Midbrain (tissue), 1 donor: Measurements from ENCODE around the gene USP31.
"Not testable (repeated sequence)": the region's sequence is repeated elsewhere in the genome, so short reads cannot be mapped to it uniquely, and the experiment has no call there.

Source experiments
- DNase-seq: peaks from one replicate; lab custom pipeline; 2025; lab: John Stamatoyannopoulos, UW

USP31 gene

GRCh38 chr16:23096450-23096849, 52.8 kb downstream of the USP31 start:
- DNase-seq, result not testable (repeated sequence)

- not testable (repeated sequence) for DNase-seq
These were observed 55.1 kb downstream of the USP31 start for GRCh38 chr16:23094136-23094535.

DNA sequence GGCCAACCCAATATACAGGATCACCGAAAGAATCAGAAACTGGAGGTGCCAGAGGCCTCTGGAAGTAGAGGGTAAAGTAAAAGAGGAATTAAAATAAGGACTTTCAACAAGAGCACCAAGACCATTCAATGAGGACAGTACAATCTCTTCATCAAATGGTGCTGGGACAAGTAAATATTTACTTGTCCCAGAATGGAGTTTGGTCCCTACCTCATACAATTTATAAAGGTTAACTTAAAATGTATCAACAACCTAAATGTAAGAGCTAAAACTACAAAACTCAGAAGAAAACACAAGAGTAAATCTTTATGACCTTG, 56.5 kb downstream of the USP31 start:
- DNase-seq, result no peak

GRCh38 chr16:23092072-23092800, 57.0 kb downstream of the USP31 start:
- DNase-seq, result no peak

DNA sequence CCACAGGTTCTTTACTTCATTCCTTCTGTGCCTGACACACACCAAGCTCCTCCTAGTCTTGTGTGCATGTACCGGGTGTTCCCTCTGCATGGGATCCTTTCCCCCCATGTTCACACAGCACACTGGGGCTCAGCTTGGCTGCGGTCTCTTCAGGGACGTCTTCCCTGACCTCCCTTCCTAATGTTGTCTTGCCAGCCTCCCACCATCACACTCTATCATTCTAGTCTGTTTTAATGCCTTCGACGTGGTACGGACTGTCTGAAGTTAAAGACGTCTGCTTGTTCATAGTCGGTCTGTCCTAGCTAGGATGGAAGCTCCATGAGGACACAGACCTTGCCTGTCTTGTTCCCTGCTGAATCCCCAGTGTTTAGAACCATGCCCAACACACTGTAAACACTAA, 60.1 kb downstream of the USP31 start:
- DNase-seq, result no peak

DNA sequence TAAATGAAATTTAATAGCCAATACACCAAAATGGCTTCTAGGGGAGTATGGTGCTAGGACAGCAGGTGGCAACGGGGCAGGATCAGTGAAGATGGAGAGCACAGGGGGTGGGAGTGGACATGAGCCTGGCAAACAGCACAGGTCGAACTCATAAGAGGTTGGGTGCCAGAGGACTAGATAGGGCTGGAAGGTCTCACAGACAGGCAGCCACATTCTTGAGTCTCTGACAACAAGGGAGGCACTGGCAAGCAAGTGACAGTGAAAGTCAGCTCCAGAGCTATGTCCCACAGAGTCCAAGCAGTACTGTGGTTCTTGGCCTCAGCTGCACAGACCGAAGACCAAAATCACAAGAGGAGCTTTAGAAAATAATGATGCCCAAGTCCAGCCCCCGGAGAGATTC, 61.2 kb downstream of the USP31 start:
- DNase-seq, result no peak

GRCh38 chr16:23085949-23086348, 63.3 kb downstream of the USP31 start:
- no peak for DNase-seq

GRCh38 chr16:23082161-23082788, 67.0 kb downstream of the USP31 start:
- DNase-seq, result peak; percentile 16

DNA sequence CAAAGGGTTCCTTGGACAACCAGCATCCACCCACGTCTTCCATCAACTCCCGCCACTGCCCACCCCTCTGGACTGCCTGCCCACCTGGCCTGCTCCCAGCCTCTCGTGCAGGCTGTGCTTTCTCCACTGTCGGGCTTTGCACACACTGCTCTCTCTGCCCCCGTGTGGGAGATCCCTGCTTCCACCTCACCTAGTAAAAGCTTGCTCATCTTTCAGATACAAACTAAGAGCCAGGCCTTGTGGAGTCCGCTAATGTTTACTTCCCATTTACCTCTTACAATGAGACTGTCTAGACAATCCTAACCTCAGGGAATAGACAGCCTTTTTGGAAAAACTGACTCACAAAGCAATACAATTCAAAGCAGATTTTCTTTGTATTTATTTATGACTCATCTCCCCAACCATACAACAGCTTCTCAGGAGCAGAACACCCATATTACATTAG, 67.6 kb downstream of the USP31 start:
- DNase-seq, result no peak

DNA sequence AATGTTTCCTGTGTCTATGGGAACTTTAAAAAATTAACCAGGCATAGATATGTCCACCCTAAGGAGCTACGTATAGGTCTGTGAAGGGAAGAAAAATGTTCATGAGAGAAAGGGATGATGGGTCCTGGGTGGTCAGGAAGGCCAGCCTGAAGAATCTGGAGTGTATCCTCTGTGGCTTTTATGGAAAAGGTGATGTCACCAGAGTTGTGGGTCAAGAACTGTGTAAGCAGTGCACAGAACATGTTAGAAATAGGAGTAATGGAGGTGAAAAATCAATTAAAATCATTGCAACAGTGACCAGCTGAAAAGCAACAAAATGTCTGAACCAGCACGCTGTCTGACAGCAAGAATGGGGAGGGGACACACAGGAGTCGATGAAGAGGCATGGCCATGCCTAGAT, 68.5 kb downstream of the USP31 start:
- no peak for DNase-seq

- DNase-seq, result no peak
These were observed 68.9 kb downstream of the USP31 start for GRCh38 chr16:23080329-23080728.

DNA sequence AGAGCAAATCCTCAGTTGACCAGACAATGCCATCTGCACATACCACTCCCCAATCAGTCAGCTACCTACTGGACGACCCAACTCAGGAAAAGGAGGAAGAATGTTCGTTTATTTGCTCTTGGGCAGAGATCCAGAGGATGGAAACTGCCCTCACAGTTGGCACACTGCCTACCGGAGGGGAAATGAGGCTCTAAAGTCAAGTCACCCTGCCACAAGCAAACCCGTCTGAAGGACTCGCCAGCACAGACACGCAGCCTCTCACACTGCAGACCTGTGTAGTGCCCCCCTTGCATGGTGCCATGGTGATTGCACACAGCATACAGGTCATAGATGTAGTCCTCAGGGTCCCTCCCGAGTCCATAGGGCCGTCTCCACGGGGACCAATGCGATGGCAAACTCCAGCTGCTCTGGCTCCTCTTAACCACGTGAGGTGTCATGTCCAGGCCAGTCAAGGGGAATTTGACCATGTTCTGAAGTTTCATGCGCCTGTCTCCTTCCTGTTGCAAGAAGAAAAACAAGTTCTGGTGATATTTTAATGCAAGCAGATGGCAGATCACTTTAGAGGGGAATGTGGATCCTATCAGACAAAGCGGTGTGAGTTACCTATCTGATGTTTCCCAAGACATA, 69.5 kb downstream of the USP31 start:
- no peak for DNase-seq

- DNase-seq, result no peak
These were observed 74.8 kb downstream of the USP31 start for GRCh38 chr16:23074423-23074822.

GRCh38 chr16:23072769-23073549, 76.3 kb downstream of the USP31 start:
- DNase-seq, result no peak

DNA sequence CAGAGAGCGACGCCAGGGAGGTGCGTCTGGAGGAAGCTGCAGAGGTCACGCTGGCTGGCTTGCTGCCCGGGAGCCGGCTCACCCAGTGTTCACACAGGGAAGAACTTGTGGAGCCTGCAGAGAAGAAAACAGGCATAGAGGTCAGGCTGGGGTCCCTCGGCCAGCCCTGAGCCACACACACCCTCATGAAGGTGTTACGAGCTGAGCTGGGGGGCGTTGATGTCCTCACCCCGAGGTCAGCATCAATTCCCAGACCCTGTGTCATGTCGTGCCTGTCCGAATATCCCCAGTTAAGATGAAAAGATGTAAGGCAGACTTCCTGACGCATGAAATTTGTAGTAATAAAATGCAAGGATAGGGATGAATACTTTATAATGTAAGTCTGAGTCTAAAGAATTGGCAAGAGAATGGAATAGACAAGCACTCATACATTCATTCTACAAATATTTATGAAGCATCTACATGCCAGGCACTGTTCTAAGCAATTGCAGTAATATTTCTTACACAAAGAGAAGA, 77.1 kb downstream of the USP31 start:
- peak; percentile 24 for DNase-seq

DNA sequence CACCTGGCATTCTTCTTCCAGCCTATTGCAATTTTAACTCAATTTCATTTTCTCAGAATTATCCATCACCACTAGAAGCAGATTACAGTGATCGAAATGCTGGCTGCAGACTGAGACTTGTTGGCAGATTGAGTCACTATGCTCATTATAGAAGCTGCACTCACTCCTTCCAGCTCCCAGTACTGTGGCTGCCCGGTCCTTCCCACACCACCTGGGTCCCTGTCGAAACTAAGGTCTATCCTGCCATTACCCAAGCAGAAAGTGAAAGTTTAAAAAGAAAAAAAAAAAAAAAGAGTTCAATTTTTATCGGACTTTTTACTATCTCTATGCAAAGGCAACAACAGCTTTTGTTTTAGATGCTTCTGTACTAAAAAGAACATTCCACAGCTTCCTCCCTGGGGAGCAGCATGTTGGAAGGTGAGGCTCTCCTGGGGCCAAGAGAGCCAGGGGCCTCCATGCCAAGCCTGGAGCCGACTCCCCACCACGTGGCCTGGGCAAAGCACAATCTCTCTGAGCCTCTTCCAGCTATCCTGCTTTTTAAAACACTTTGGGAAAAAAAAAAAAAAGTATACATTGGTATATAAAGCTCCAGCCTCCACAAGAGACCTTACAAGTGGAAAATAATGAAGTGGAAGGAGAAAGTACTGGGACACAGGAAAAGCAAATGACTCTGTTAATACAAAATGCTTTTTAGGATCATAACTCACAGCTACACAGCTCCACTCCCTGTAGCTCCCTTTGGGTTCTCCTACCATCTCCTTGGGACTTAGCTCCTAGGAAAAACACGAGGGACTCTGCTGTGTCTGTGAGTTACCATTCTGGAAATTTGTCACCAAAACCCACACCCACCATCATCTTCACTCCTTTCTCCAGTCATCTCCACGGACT, 77.8 kb downstream of the USP31 start:
- no peak for DNase-seq

GRCh38 chr16:23069844-23070243, 79.4 kb downstream of the USP31 start:
- no peak for DNase-seq

DNA sequence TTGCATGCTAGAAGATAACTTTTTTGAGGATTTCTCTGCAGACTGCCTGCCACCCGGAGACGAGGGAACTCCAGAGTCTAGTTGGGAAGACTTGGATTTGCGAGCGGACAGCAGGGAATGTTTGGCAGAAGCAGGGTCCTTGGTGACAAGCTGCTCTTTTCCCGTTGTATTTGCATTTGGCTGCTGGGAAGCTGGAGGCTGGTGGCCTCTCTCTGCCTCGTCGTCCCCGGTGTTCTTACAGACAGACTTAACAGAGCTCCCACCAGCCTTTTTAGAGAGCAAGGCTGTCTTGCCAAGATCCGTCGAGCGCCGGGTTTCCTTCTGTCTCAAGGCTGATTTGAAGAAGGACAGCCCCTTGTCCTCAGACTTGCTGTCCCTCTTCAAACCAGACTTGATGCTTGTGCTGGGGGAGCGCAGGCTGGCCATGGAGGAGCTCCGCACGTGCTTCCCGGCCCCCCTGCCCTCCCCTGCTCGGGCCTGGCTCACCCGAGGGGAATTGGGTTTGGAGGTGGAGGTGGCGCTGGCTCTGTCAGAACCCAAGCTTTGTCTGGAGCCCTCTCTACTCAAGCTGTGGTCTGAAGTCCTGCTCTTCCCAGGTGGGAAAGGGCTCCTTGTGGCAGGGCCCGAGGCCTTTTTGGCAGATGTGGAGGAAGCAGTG, 81.0 kb downstream of the USP31 start:
- no peak for DNase-seq

DNA sequence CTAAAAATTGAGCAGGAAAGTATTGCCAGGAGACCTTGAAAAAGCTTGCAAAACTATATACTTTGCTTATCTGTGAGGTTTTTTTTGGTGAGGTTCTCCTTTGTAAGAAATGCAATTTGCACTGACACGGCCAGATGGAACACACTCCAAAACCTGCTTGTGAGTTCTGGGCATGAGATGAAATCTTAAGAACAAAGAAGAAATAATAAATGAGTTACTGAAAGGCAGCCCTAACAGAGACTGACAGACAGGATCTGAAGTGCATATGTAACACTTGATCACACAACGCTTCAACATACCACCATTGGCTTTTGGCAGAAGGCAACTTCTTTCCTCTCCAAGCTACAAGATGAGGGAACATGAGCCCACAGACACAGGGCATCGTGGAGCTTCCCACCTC, 82.6 kb downstream of the USP31 start:
- DNase-seq, result no peak

DNA sequence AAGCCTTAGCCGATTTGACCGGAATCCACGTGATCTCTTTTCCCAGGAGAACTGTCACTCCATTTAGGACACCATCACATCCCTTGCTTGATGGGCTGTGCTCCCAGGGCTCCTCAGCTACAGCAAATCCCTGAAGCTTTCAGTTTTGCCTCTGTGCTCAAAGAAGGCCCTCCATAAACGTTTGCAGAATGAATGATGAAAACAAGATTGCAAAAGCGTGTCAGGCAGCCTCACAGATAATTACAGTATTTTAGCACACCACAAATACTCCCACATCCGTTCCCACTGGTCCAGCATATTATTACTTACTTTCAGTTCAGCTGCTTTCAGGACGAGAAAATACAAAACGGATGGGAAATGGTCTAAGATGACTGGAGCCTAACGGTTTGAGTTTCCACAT, 84.6 kb downstream of the USP31 start:
- no peak for DNase-seq

DNA sequence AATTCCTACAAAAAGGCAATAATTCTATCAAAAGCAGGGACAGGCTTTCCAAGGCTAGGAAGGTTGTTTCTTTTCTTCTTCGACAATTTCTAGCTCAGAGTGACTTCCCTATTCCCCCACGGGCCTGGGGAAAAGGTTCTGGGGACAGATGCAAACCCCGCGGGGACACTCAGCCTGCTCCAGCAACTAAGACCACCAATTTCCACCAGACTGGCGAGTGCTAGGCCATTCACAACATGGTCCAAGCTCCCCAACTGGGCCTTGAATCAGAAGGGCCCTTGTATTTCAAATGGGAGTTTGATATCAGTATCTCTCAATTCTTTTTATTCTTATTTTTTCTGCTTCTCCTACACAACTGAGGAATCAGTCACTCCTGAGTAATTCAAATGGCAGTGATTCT, 86.7 kb downstream of the USP31 start:
- DNase-seq, result no peak
